CD4-positive, alpha-beta T cell (primary cell): ENCODE results near the gene HECW1. TPM values are rescaled to one million over a fixed set of nuclear protein-coding genes. Genes with fewer than 3 reads are reported as not detected.

Experiments
- ATAC-seq: fragments of 200-7000 bp; cut with Tn5 transposase; one replicate; pipeline ENCODE4 v1.10.0; 2022; ENCODE audit warnings: mild to moderate bottlenecking; ENCODE audit not compliant: poor library complexity
- CTCF ChIA-PET: fragments of 350-600 bp; sonication (Branson Sonifier 250); formaldehyde crosslinking; loops from one replicate; lab custom pipeline; 2021; ENCODE audit warnings: antibody characterized with exemption, inconsistent platforms; lab: Charles Lee
- POLR2A ChIA-PET: fragments of 350-600 bp; sonication (Branson Sonifier 250); formaldehyde crosslinking; loops from one replicate; lab custom pipeline; 2021; ENCODE audit warnings: antibody characterized with exemption, inconsistent platforms; lab: Charles Lee
- DNase-seq, 14 experiments: peaks; one replicate each; pipeline ENCODE4 v3.0.0-alpha.2; 2013 to 2020; ENCODE audit warnings: mixed read lengths in 2 of 14
- H3K27ac ChIP-seq, 2 donors: one replicate each; pipeline versions ENCODE4 v1.5.1 to v1.7.0; 2013; ENCODE audit warnings: low read length in 2 of 2, low read depth in 1 of 2, mild to moderate bottlenecking in 1 of 2
- H3K27me3 ChIP-seq, 2 experiments: 1 replicate in 1 of 2; 2 replicates in 1 of 2; pipeline versions ENCODE4 v1.6.1 to v1.7.0; 2013; ENCODE audit warnings: low read length in 2 of 2, control low read depth in 1 of 2, mild to moderate bottlenecking in 1 of 2, moderate library complexity in 1 of 2; ENCODE audit not compliant: insufficient read depth in 2 of 2, control insufficient read depth in 1 of 2
- H3K36me3 ChIP-seq: one replicate; pipeline ENCODE4 v1.6.1; 2013; ENCODE audit warnings: low read length, control low read depth; ENCODE audit not compliant: insufficient read depth
- H3K4me1 ChIP-seq: one replicate; pipeline ENCODE4 v1.6.1; 2013; ENCODE audit warnings: low read length, control low read depth; ENCODE audit not compliant: insufficient read depth
- H3K4me3 ChIP-seq: one replicate; pipeline ENCODE4 v1.5.1; 2013; ENCODE audit warnings: mild to moderate bottlenecking, low read length, moderate library complexity
- H3K9me3 ChIP-seq, 2 experiments: 1 replicate in 1 of 2; 2 replicates in 1 of 2; pipeline versions ENCODE4 v1.6.1 to v1.7.0; 2013; ENCODE audit warnings: low read length in 2 of 2, mild to moderate bottlenecking in 2 of 2, control low read depth in 1 of 2, moderate library complexity in 1 of 2; ENCODE audit not compliant: control insufficient read depth in 1 of 2, insufficient read depth in 1 of 2
- H3K27ac Mint-ChIP-seq: one replicate; pipeline ENCODE4 v1.8.0; 2020; ENCODE audit warnings: mixed read lengths
- H3K27me3 Mint-ChIP-seq: one replicate; pipeline ENCODE4 v1.8.0; 2021; ENCODE audit warnings: mixed read lengths
- H3K36me3 Mint-ChIP-seq: one replicate; pipeline ENCODE4 v1.8.0; 2021; ENCODE audit warnings: low read depth, mixed read lengths
- H3K4me1 Mint-ChIP-seq: one replicate; pipeline ENCODE4 v1.8.0; 2021; ENCODE audit warnings: low read depth, mixed read lengths
- H3K4me3 Mint-ChIP-seq: one replicate; pipeline ENCODE4 v1.8.0; 2020; ENCODE audit warnings: mild to moderate bottlenecking, mixed read lengths
- H3K9me3 Mint-ChIP-seq: one replicate; pipeline ENCODE4 v1.8.0; 2020; ENCODE audit warnings: mixed read lengths
- intact Hi-C, 2 experiments: fragments of 100-400 bp; cut with DNase I in 1 of 2; cut with micrococcal nuclease in 1 of 2; formaldehyde crosslinking; loops; one replicate each; pipeline versions ENCODE4 v1.15.1 to v1.9.0; 2023 to 2025; cut with DNase I, micrococcal nuclease
- total RNA-seq, 174 experiments: library from RNA in 2 of 174; stranded (reverse) in 2 of 174; gene quantifications; one replicate each; pipeline ENCODE4 v1.2.3 and lab custom pipeline; 2021 to 2026
- TF ChIP-seq, protein P1 (sequence below): fragments of 200-600 bp; IDR thresholded peaks from one replicate; pipeline ENCODE4 v1.8.0; 2022; ENCODE audit warnings: antibody characterized with exemption, mild to moderate bottlenecking

Gene HECW1
- total RNA-seq, 2 experiments from 2014 or later, result not detected

DNA sequence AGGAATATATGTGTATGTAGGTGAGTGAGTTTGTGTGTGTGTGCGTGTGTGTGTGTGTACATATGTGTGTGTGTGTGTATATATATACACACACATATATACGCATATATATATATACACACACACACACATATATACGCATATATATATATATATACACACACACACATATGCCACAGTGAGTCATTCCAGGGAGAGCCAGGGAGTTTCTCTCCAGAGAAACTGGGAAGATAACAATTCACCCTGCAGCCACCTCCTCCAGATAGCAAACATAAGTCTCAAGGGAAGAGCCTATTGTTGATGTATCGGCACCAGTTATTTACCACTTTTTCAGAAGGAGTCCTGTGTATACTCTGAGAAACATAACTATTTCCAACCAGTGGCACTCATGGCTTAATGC lies 368.1 kb downstream of the HECW1 start:
- CTCF ChIA-PET, result no interaction called here
- H3K27me3 ChIP-seq, result no peaks in the 10 kb centered on the region
- H3K4me1 ChIP-seq, result no peaks in the 10 kb centered on the region
- H3K4me3 ChIP-seq, result no peak overlapping the region
- no peak overlapping the region for H3K27ac Mint-ChIP-seq
- TF ChIP-seq, protein P1, sequence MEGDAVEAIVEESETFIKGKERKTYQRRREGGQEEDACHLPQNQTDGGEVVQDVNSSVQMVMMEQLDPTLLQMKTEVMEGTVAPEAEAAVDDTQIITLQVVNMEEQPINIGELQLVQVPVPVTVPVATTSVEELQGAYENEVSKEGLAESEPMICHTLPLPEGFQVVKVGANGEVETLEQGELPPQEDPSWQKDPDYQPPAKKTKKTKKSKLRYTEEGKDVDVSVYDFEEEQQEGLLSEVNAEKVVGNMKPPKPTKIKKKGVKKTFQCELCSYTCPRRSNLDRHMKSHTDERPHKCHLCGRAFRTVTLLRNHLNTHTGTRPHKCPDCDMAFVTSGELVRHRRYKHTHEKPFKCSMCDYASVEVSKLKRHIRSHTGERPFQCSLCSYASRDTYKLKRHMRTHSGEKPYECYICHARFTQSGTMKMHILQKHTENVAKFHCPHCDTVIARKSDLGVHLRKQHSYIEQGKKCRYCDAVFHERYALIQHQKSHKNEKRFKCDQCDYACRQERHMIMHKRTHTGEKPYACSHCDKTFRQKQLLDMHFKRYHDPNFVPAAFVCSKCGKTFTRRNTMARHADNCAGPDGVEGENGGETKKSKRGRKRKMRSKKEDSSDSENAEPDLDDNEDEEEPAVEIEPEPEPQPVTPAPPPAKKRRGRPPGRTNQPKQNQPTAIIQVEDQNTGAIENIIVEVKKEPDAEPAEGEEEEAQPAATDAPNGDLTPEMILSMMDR, result no peak
- no peak overlapping the region for H3K27ac ChIP-seq
- no peaks in the 10 kb centered on the region for H3K36me3 ChIP-seq
- ATAC-seq (no peak), DNase-seq (no peak)
- no peaks in the 10 kb centered on the region for H3K9me3 ChIP-seq
- peaks cover 7% of the 10 kb centered on the region for H3K27me3 Mint-ChIP-seq
- no peaks in the 10 kb centered on the region for H3K36me3 Mint-ChIP-seq
- no peaks in the 10 kb centered on the region for H3K9me3 Mint-ChIP-seq
- POLR2A ChIA-PET, result no interaction called here
- intact Hi-C loops, result no loop called here
- no peak overlapping the region for H3K4me3 Mint-ChIP-seq
- H3K4me1 Mint-ChIP-seq, result no peaks in the 10 kb centered on the region

- Mint-ChIP-seq H3K4me3 (no peak overlapping the region), H3K9me3 (no peaks in the 10 kb centered on the region), H3K4me1 (no peaks in the 10 kb centered on the region), H3K27ac (no peak overlapping the region), H3K36me3 (no peaks in the 10 kb centered on the region), H3K27me3 (peaks cover 7% of the 10 kb centered on the region)
- intact Hi-C loops, result no loop called here
- ChIA-PET CTCF (no interaction called here), POLR2A (no interaction called here)
- no peaks in the 10 kb centered on the region for H3K4me1 ChIP-seq
- DNase-seq (no peak), ATAC-seq (no peak)
- H3K27ac ChIP-seq, result no peak overlapping the region
- H3K9me3 ChIP-seq, result no peaks in the 10 kb centered on the region
- TF ChIP-seq, protein P1, result no peak
- no peaks in the 10 kb centered on the region for H3K36me3 ChIP-seq
- H3K4me3 ChIP-seq, result no peak overlapping the region
- no peaks in the 10 kb centered on the region for H3K27me3 ChIP-seq
Measured at GRCh38 chr7:43481902-43482678, 369.6 kb downstream of the HECW1 start.

- no peaks in the 10 kb centered on the region for H3K36me3 Mint-ChIP-seq
- no peak for DNase-seq
- CTCF ChIA-PET, result no interaction called here
- TF ChIP-seq, protein P1, result no peak
- no peaks in the 10 kb centered on the region for H3K4me1 Mint-ChIP-seq
- H3K9me3 Mint-ChIP-seq, result no peaks in the 10 kb centered on the region
- no peak overlapping the region for H3K4me3 ChIP-seq
- intact Hi-C loops, result no loop called here
- POLR2A ChIA-PET, result no interaction called here
- no peak for ATAC-seq
- H3K4me3 Mint-ChIP-seq, result no peak overlapping the region
- H3K27ac ChIP-seq, result no peak overlapping the region
- no peaks in the 10 kb centered on the region for H3K4me1 ChIP-seq
- no peak overlapping the region for H3K27ac Mint-ChIP-seq
- H3K27me3 ChIP-seq, result no peaks in the 10 kb centered on the region
- H3K27me3 Mint-ChIP-seq, result peaks cover 7% of the 10 kb centered on the region
- H3K36me3 ChIP-seq, result no peaks in the 10 kb centered on the region
- no peaks in the 10 kb centered on the region for H3K9me3 ChIP-seq
Measured at GRCh38 chr7:43482679-43483252, 370.3 kb downstream of the HECW1 start.
